ENCODE results near the gene MBL2.

DNA sequence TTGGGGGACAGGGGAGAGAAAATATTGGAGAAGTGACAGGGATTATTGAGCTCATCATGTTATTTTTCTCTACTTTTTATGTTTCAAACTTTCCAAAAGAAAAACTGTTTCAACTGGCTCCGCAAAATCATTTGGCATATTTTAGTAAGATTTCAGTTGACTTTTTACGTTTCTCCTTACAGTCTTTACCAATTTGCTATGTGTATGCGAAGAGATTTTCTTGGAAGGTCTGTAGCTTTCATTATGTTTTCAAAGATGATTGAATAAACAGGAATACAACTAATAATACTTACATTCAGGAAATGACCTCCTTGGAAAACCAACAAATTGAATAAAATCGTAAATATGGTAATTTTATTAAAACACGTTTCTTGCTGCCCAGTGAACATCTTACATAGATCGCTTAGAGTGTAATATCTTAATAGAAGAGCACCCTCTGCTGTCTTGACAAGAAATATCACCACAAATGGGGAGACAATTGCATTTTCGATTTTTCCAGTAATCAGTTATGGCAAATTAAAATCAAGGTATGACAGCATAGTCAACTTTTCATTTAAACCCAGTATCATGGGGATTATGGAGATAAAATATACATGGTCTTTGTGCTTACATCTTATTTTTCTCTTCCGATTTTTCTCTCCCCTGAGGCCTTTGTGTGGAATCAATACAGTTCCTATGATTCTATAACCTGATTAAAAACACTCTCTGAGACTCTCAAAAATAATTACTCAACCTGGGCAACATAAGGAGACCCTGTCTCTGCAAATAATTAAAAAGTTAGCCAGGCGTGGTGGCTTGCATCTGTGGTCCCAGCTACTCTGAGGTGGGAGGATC, 43.1 kb downstream of the MBL2 start:
- TF ChIP-seq CTCF (IDR thresholded peaks at IDR 0.05) (peak in 4 of 7 experiments; percentile 30 to 50 (median 37)), POLR2A (IDR thresholded peaks at IDR 0.05) (no peak)
